SK-N-SH treated with all-trans-retinoic acid at 6 μM for 48 hours (cell line): ENCODE data around the gene PCDHGA10.

ENCODE experiments used
- ATAC-seq: fragments of 200-7000 bp; cut with Tn5 transposase; 3 replicates; pipeline ENCODE4 v1.9.1; 2020; ENCODE audit warnings: mild to moderate bottlenecking, moderate library complexity
- ARNTL ChIP-seq: fragments of 450-650 bp; formaldehyde crosslinking; IDR thresholded peaks from 2 replicates; pipeline ENCODE4 v1.5.0; 2020; ENCODE audit warnings: low read depth, mild to moderate bottlenecking, moderate library complexity, borderline replicate concordance
- CSDC2 ChIP-seq: fragments of 250-450 bp; sonication (Bioruptor Pico); IDR thresholded peaks from 2 replicates; pipeline ENCODE4 v1.5.0; 2020; ENCODE audit warnings: mild to moderate bottlenecking, moderate library complexity
- ESRRG ChIP-seq: fragments of 250-450 bp; sonication (Bioruptor Pico); IDR thresholded peaks from 2 replicates; pipeline ENCODE4 v1.6.1; 2021; ENCODE audit warnings: mild to moderate bottlenecking
- ISL1 ChIP-seq: fragments of 250-450 bp; sonication (Bioruptor Pico); IDR thresholded peaks from 2 replicates; pipeline ENCODE4 v2.1.2; 2022; ENCODE audit warnings: mild to moderate bottlenecking, moderate library complexity
- PPARA ChIP-seq: fragments of 250-450 bp; sonication (Bioruptor Pico); IDR thresholded peaks from 2 replicates; pipeline ENCODE4 v1.5.0; 2020; ENCODE audit warnings: mild to moderate bottlenecking, borderline replicate concordance
- RARB ChIP-seq: fragments of 250-450 bp; sonication (Bioruptor Pico); IDR thresholded peaks from 2 replicates; pipeline ENCODE4 v1.8.0; 2021; ENCODE audit warnings: mild to moderate bottlenecking, moderate library complexity
- SNAI2 ChIP-seq: fragments of 250-450 bp; sonication (Bioruptor Pico); IDR thresholded peaks from 2 replicates; pipeline ENCODE4 v1.5.0; 2020; ENCODE audit warnings: mild to moderate bottlenecking, moderate library complexity
- TCF4 ChIP-seq: fragments of 250-450 bp; sonication (Bioruptor Pico); IDR thresholded peaks from 2 replicates; pipeline ENCODE4 v1.8.0; 2021; ENCODE audit warnings: mild to moderate bottlenecking, moderate library complexity, borderline replicate concordance
- TOX ChIP-seq: fragments of 250-450 bp; sonication (Bioruptor Pico); IDR thresholded peaks from 2 replicates; pipeline ENCODE4 v1.8.0; 2021; ENCODE audit warnings: mild to moderate bottlenecking, moderate library complexity, borderline replicate concordance
- ZC3H10 ChIP-seq: fragments of 250-450 bp; sonication (Bioruptor Pico); IDR thresholded peaks from 2 replicates; pipeline ENCODE4 v1.5.1; 2021; ENCODE audit warnings: mild to moderate bottlenecking, moderate library complexity
- ZFP3 ChIP-seq: fragments of 250-450 bp; sonication (Bioruptor Pico); IDR thresholded peaks from 2 replicates; pipeline ENCODE4 v1.5.0; 2020; ENCODE audit warnings: mild to moderate bottlenecking, moderate library complexity
- ZFP30 ChIP-seq: fragments of 450-650 bp; formaldehyde crosslinking; IDR thresholded peaks from 2 replicates; pipeline ENCODE4 v1.5.0; 2022; ENCODE audit warnings: mild to moderate bottlenecking, moderate library complexity
- ZNF565 ChIP-seq: fragments of 450-650 bp; formaldehyde crosslinking; conservative IDR thresholded peaks from 2 replicates; pipeline ENCODE4 v1.5.0; 2020; ENCODE audit warnings: low read depth, mild to moderate bottlenecking, moderate library complexity
- ZNF70 ChIP-seq: fragments of 450-650 bp; formaldehyde crosslinking; IDR thresholded peaks from 2 replicates; pipeline ENCODE4 v1.5.0; 2020; ENCODE audit warnings: mild to moderate bottlenecking, moderate library complexity
- ZNF8 ChIP-seq: fragments of 450-650 bp; formaldehyde crosslinking; IDR thresholded peaks from 2 replicates; pipeline ENCODE4 v1.5.0; 2020; ENCODE audit warnings: mild to moderate bottlenecking, moderate library complexity
- TF ChIP-seq, protein P1 (sequence below): fragments of 250-450 bp; sonication (Bioruptor Pico); IDR thresholded peaks from 2 replicates; pipeline ENCODE4 v1.5.1; 2021; ENCODE audit warnings: mild to moderate bottlenecking, moderate library complexity
- TF ChIP-seq, protein P2 (sequence below): fragments of 250-450 bp; sonication (Bioruptor Pico); IDR thresholded peaks from 2 replicates; pipeline ENCODE4 v1.8.0; 2020; ENCODE audit warnings: mild to moderate bottlenecking, moderate library complexity, borderline replicate concordance
- TF ChIP-seq, protein P3 (sequence below): fragments of 250-450 bp; sonication (Bioruptor Pico); IDR thresholded peaks from 2 replicates; pipeline ENCODE4 v1.8.0; 2021; ENCODE audit warnings: low read depth, mild to moderate bottlenecking, moderate library complexity, borderline replicate concordance
- TF ChIP-seq, protein P4 (sequence below): fragments of 250-450 bp; sonication (Bioruptor Pico); IDR thresholded peaks from 2 replicates; pipeline ENCODE4 v1.5.1; 2020; ENCODE audit warnings: low read depth, mild to moderate bottlenecking, moderate library complexity
- TF ChIP-seq, protein P5 (sequence below): fragments of 250-450 bp; sonication (Bioruptor Pico); IDR thresholded peaks from 2 replicates; pipeline ENCODE4 v1.5.0; 2020; ENCODE audit warnings: mild to moderate bottlenecking, moderate library complexity

Gene PCDHGA10

DNA sequence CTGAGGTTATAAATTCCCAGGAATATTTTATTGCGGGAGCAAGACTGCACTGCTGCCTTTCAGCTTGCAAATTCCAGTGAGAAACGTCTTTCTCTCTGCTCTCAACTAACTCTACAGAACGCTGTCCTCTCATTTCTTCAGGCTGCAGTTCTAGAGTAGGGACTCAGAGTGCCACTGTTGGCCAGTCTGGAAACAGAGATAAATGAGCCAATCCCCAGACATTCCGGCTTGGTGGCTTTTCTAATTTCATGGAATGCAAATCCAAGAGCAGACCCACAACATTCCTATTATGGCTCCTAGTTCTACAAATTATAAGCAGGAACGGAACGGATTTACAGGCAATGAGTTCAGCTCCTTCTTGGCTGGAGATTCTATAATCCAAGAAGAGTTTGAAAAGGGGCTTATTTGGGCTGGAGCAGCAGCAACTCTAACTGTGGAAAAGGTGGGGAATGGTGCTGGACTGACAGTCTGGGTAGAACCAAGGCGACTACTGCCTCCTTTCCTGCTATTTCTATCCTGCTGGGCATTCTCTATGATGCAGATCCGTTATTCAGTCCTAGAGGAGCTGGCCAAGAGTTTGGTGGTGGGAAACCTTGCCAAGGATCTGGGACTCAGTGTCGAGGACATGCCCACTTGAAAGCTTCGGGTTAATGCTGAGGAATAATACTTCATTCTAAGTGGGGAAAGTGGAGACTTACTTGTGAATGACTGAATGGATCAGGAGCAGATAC is 26.8 kb downstream of the PCDHGA10 start:
- ATAC-seq, result no peak
- TF ChIP-seq ARNTL (CRISPR knock-in tag), result no peak
- TF ChIP-seq ISL1, result no peak
- no peak for TF ChIP-seq CSDC2 (CRISPR knock-in tag)
- no peak for TF ChIP-seq ZNF70 (CRISPR knock-in tag)
- TF ChIP-seq, protein P1, sequence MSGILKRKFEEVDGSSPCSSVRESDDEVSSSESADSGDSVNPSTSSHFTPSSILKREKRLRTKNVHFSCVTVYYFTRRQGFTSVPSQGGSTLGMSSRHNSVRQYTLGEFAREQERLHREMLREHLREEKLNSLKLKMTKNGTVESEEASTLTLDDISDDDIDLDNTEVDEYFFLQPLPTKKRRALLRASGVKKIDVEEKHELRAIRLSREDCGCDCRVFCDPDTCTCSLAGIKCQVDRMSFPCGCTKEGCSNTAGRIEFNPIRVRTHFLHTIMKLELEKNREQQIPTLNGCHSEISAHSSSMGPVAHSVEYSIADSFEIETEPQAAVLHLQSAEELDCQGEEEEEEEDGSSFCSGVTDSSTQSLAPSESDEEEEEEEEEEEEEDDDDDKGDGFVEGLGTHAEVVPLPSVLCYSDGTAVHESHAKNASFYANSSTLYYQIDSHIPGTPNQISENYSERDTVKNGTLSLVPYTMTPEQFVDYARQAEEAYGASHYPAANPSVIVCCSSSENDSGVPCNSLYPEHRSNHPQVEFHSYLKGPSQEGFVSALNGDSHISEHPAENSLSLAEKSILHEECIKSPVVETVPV (CRISPR knock-in tag), result no peak

DNA sequence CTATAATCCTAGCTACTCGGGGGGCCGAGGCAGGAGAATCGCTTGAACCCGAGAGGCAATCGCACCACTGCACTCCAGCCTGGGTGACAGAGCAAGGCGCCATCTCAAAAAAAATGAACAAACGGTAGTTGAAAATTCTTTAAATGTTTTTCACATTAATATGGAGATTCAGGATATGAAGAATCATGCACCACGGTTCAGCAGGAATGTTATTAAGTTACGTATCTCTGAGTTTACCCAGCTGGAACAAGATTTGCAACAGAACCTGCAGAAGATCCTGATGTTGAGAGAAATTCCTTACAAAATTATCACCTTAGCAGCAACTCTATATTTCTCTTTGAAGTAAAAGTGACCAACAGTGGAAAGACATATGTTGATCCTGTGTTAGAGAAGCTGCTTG is 27.6 kb downstream of the PCDHGA10 start:
- TF ChIP-seq ZFP30 (CRISPR knock-in tag), result no peak
- TF ChIP-seq, protein P2, sequence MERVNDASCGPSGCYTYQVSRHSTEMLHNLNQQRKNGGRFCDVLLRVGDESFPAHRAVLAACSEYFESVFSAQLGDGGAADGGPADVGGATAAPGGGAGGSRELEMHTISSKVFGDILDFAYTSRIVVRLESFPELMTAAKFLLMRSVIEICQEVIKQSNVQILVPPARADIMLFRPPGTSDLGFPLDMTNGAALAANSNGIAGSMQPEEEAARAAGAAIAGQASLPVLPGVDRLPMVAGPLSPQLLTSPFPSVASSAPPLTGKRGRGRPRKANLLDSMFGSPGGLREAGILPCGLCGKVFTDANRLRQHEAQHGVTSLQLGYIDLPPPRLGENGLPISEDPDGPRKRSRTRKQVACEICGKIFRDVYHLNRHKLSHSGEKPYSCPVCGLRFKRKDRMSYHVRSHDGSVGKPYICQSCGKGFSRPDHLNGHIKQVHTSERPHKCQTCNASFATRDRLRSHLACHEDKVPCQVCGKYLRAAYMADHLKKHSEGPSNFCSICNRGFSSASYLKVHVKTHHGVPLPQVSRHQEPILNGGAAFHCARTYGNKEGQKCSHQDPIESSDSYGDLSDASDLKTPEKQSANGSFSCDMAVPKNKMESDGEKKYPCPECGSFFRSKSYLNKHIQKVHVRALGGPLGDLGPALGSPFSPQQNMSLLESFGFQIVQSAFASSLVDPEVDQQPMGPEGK (CRISPR knock-in tag), result no peak
- TF ChIP-seq ESRRG (CRISPR knock-in tag), result no peak
- TF ChIP-seq, protein P3, sequence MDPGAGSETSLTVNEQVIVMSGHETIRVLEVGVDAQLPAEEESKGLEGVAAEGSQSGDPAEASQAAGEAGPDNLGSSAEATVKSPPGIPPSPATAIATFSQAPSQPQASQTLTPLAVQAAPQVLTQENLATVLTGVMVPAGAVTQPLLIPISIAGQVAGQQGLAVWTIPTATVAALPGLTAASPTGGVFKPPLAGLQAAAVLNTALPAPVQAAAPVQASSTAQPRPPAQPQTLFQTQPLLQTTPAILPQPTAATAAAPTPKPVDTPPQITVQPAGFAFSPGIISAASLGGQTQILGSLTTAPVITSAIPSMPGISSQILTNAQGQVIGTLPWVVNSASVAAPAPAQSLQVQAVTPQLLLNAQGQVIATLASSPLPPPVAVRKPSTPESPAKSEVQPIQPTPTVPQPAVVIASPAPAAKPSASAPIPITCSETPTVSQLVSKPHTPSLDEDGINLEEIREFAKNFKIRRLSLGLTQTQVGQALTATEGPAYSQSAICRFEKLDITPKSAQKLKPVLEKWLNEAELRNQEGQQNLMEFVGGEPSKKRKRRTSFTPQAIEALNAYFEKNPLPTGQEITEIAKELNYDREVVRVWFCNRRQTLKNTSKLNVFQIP (CRISPR knock-in tag), result no peak
- no peak for TF ChIP-seq ZNF8 (CRISPR knock-in tag)
- TF ChIP-seq ZC3H10 (CRISPR knock-in tag), result no peak
- TF ChIP-seq, protein P4, sequence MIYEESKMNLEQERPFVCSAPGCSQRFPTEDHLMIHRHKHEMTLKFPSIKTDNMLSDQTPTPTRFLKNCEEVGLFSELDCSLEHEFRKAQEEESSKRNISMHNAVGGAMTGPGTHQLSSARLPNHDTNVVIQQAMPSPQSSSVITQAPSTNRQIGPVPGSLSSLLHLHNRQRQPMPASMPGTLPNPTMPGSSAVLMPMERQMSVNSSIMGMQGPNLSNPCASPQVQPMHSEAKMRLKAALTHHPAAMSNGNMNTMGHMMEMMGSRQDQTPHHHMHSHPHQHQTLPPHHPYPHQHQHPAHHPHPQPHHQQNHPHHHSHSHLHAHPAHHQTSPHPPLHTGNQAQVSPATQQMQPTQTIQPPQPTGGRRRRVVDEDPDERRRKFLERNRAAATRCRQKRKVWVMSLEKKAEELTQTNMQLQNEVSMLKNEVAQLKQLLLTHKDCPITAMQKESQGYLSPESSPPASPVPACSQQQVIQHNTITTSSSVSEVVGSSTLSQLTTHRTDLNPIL (CRISPR knock-in tag), result no peak
- no peak for TF ChIP-seq SNAI2 (CRISPR knock-in tag)
- TF ChIP-seq ARNTL (CRISPR knock-in tag), result no peak
- TF ChIP-seq, protein P1 (CRISPR knock-in tag), result no peak
- no peak for TF ChIP-seq ZNF565 (CRISPR knock-in tag)
- TF ChIP-seq, protein P5, sequence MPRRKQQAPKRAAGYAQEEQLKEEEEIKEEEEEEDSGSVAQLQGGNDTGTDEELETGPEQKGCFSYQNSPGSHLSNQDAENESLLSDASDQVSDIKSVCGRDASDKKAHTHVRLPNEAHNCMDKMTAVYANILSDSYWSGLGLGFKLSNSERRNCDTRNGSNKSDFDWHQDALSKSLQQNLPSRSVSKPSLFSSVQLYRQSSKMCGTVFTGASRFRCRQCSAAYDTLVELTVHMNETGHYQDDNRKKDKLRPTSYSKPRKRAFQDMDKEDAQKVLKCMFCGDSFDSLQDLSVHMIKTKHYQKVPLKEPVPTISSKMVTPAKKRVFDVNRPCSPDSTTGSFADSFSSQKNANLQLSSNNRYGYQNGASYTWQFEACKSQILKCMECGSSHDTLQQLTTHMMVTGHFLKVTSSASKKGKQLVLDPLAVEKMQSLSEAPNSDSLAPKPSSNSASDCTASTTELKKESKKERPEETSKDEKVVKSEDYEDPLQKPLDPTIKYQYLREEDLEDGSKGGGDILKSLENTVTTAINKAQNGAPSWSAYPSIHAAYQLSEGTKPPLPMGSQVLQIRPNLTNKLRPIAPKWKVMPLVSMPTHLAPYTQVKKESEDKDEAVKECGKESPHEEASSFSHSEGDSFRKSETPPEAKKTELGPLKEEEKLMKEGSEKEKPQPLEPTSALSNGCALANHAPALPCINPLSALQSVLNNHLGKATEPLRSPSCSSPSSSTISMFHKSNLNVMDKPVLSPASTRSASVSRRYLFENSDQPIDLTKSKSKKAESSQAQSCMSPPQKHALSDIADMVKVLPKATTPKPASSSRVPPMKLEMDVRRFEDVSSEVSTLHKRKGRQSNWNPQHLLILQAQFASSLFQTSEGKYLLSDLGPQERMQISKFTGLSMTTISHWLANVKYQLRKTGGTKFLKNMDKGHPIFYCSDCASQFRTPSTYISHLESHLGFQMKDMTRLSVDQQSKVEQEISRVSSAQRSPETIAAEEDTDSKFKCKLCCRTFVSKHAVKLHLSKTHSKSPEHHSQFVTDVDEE, result no peak

DNA sequence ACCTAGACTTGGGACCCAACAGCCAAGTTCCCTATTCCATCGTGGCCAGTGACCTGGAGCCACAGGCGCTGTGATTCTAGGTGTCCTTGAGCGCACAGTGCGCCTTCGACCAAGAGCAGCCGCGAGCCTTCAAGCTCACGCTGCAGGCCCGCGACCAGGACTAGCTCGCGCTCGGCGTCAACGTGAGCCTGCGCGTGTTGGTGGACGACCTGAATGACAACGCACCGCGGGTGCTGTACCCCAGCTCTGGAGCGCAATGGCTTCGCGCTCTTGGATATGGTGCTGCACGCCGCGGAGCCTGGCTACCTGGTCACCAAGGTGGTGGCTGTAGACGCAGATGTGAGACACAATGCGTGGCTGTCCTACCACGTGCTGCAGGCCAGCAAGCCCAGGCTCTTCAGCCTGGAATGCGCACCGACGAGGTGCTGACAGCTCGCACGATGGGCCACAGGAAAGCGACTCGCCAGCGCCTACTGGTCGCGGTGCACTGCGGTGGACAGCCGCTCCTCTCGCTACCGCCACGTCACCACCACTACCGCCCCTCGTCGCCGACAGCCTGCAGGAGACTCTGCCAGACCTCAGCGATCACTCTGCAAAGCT is 28.9 kb downstream of the PCDHGA10 start:
- ATAC-seq, result no peak
- TF ChIP-seq, protein P1 (CRISPR knock-in tag), result no peak
- TF ChIP-seq, protein P3 (CRISPR knock-in tag), result no peak
- TF ChIP-seq PPARA (CRISPR knock-in tag) (no peak), TCF4 (CRISPR knock-in tag) (no peak), RARB (CRISPR knock-in tag) (no peak), ZC3H10 (CRISPR knock-in tag) (no peak), ESRRG (CRISPR knock-in tag) (no peak), TOX (CRISPR knock-in tag) (no peak), ZFP3 (CRISPR knock-in tag) (no peak)

More for the DNA sequence above, 27.6 kb downstream of the PCDHGA10 start:
- no peak for ATAC-seq
